A549 (cell line): ENCODE results near the gene NKD1. TPM values are rescaled to one million over a fixed set of nuclear protein-coding genes. Genes with fewer than 3 reads are reported as not detected.

Experiments
- ATAC-seq, 2 experiments: fragments of 200-7000 bp in 1 of 2; fragments of >200 bp in 1 of 2; cut with Nextera tagmentation in 1 of 2; cut with Tn5 transposase in 1 of 2; 3 replicates each; pipeline versions ENCODE4 v1.8.0 to v1.9.1; 2018 to 2020; ENCODE audit warnings: mild to moderate bottlenecking in 1 of 2, moderate library complexity in 1 of 2
- CTCF ChIA-PET: fragments of 300-600 bp; sonication (Branson Sonifier 250); formaldehyde crosslinking; extraction: SDS; loops from one replicate; lab custom pipeline; 2021; ENCODE audit warnings: antibody characterized with exemption, inconsistent platforms; lab: Yijun Ruan, JAX
- POLR2A ChIA-PET: fragments of 350-600 bp; formaldehyde crosslinking; extraction: SDS; loops from one replicate; lab custom pipeline; 2021; ENCODE audit warnings: antibody characterized with exemption, inconsistent platforms; lab: Yijun Ruan, JAX
- DNase-seq, 2 experiments: peaks; one replicate each; pipeline versions ENCODE4 v3.0.0 to v3.0.0-alpha.2; 2011 to 2016; ENCODE audit warnings: low read depth in 1 of 2, low spot score in 1 of 2
- FAIRE-seq: peaks from 2 replicates; lab custom pipeline; 2011; peaks lifted over from hg19 to GRCh38; lab: Jason Lieb, UNC
- H3K27ac ChIP-seq, 2 experiments: fragments of >200 bp; sonication (Bioruptor Twin); formaldehyde crosslinking; 3 replicates each; pipeline ENCODE4 v1.5.1; 2016 to 2017
- H3K4me1 ChIP-seq: fragments of >200 bp; sonication (Bioruptor Twin); formaldehyde crosslinking; 3 replicates; pipeline ENCODE4 v1.6.1; 2016
- H3K4me2 ChIP-seq: fragments of >200 bp; sonication (Bioruptor Twin); formaldehyde crosslinking; 3 replicates; pipeline ENCODE4 v1.6.1; 2016
- H3K4me3 ChIP-seq: fragments of >200 bp; sonication (Bioruptor Twin); formaldehyde crosslinking; 3 replicates; pipeline ENCODE4 v1.5.1; 2016
- H3K9me3 ChIP-seq: fragments of >200 bp; sonication (Bioruptor Twin); formaldehyde crosslinking; 3 replicates; pipeline ENCODE4 v1.6.1; 2016
- ATOH8 ChIP-seq: fragments of 250-450 bp; sonication (Bioruptor Pico); IDR thresholded peaks from 2 replicates; pipeline ENCODE4 v1.5.0; 2020; ENCODE audit warnings: low read depth, mild to moderate bottlenecking, moderate library complexity
- CBX8 ChIP-seq: fragments of 200-600 bp; sonication (generic); IDR thresholded peaks from 2 replicates; pipeline ENCODE4 v1.6.1; 2016
- CHD4 ChIP-seq: fragments of 200-600 bp; sonication (generic); IDR thresholded peaks from 2 replicates; pipeline ENCODE4 v1.6.1; 2016; ENCODE audit warnings: antibody characterized with exemption, mild to moderate bottlenecking, borderline replicate concordance
- E2F6 ChIP-seq: IDR thresholded peaks from 2 replicates; pipeline ENCODE4 v1.6.1; 2012; ENCODE audit warnings: low read depth, borderline replicate concordance
- ESRRA ChIP-seq: fragments of 150-350 bp; IDR thresholded peaks from 2 replicates; pipeline ENCODE4 v1.6.1; 2014; ENCODE audit warnings: mild to moderate bottlenecking, low read length, borderline replicate concordance
- FOSB ChIP-seq: fragments of 250-450 bp; sonication (Bioruptor Pico); IDR thresholded peaks from 2 replicates; pipeline ENCODE4 v1.5.0; 2020; ENCODE audit warnings: mild to moderate bottlenecking, moderate library complexity
- FOSL2 ChIP-seq, 2 experiments: fragments of 450-650 bp in 1 of 2; fragments of >200 bp in 1 of 2; sonication (Bioruptor Twin) in 1 of 2; formaldehyde crosslinking; IDR thresholded peaks; 2 replicates each; pipeline versions ENCODE4 v1.5.0 to v1.6.1; 2016 to 2020; ENCODE audit warnings: mild to moderate bottlenecking in 1 of 2, moderate library complexity in 1 of 2
- HEYL ChIP-seq: fragments of 250-450 bp; sonication (Bioruptor Pico); IDR thresholded peaks from 2 replicates; pipeline ENCODE4 v1.8.0; 2021; ENCODE audit warnings: mild to moderate bottlenecking, moderate library complexity
- HMGXB4 ChIP-seq: fragments of 250-450 bp; sonication (Bioruptor Pico); IDR thresholded peaks from 2 replicates; pipeline ENCODE4 v1.5.0; 2021; ENCODE audit warnings: mild to moderate bottlenecking, moderate library complexity, borderline replicate concordance
- MAZ ChIP-seq: fragments of 150-350 bp; IDR thresholded peaks from 2 replicates; pipeline ENCODE4 v1.6.1; 2014; ENCODE audit warnings: antibody characterized with exemption, low read depth, low read length, borderline replicate concordance
- POLR2AphosphoS2 ChIP-seq: conservative IDR thresholded peaks from 2 replicates; pipeline ENCODE4 v1.6.1; 2012; ENCODE audit warnings: low read length, improper control_type of control experiment, inconsistent platforms
- RAD21 ChIP-seq, 2 experiments: fragments of >200 bp in 1 of 2; sonication (Bioruptor Twin) in 1 of 2; formaldehyde crosslinking in 1 of 2; IDR thresholded peaks in 1 of 2; conservative IDR thresholded peaks in 1 of 2; 2 replicates in 1 of 2; 3 replicates in 1 of 2; pipeline ENCODE4 v1.6.1; 2012 to 2018; ENCODE audit warnings: inconsistent platforms in 1 of 2
- RCOR1 ChIP-seq: fragments of 150-350 bp; IDR thresholded peaks from 2 replicates; pipeline ENCODE4 v1.6.1; 2014; ENCODE audit warnings: antibody characterized with exemption, low read length, low read depth
- ZC3H11A ChIP-seq: fragments of 450-650 bp; IDR thresholded peaks from 2 replicates; pipeline ENCODE4 v1.6.1; 2014; ENCODE audit warnings: antibody characterized with exemption, mild to moderate bottlenecking
- WGBS: methylation state at CpG from one replicate; pipeline ENCODE4 v1.1.6; 2017; ENCODE audit errors: missing lambda C conversion rate; 5-methylcytosine and 5-hydroxymethylcytosine counted together
- polyA plus RNA-seq, 4 experiments: library from polyadenylated mRNA; depleted of rRNA in 3 of 4; stranded (reverse); fragments of >200 nt; fragmentation: RNase III in 1 of 4; extraction: RNeasy Plus Mini Kit Qiagen cat#74134 plus additional on column Dnase treatment in 1 of 4; gene quantifications; 2 replicates in 3 of 4; 3 replicates in 1 of 4; pipeline ENCODE4 v1.2.3, GENCODE V29; 2011 to 2017

The NKD1 gene
- polyA plus RNA-seq, 2 of the 4 experiments (the other 2 are of a cell fraction), result 0.10 to 0.19 TPM

- no peak for TF ChIP-seq ATOH8
- TF ChIP-seq CHD4, result no peak
Measured at GRCh38 chr16:50600582-50601283, 52.5 kb downstream of the NKD1 start (continued).

GRCh38 chr16:50601341-50601740 is 53.1 kb downstream of the NKD1 start:
- Histone ChIP-seq H3K4me1 (no peaks in the 10 kb centered on the region), H3K4me2 (no peak overlapping the region), H3K9me3 (no peaks in the 10 kb centered on the region), H3K4me3 (no peak overlapping the region), H3K27ac (no peak overlapping the region)
- DNase-seq, result no peak
- no peak for FAIRE-seq
- no peak for ATAC-seq
- CTCF ChIA-PET, result no interaction called here
- WGBS, result 76% methylated on average over 8 of the region's 12 CpGs
- TF ChIP-seq ATOH8 (no peak), E2F6 (no peak)
- TF ChIP-seq, all 56 proteins: peak for 0
- POLR2A ChIA-PET, result no interaction called here

- DNase-seq, result no peak
- POLR2A ChIA-PET, result no interaction called here
- CTCF ChIA-PET, result no interaction called here
- TF ChIP-seq HMGXB4 (CRISPR knock-in tag) (no peak), HEYL (CRISPR knock-in tag) (no peak), CBX8 (no peak), POLR2AphosphoS2 (no peak), RCOR1 (no peak), FOSL2 (IDR thresholded peaks at IDR 0.05) (no peak), FOSL2 (CRISPR knock-in tag; IDR thresholded peaks at IDR 0.05) (no peak), ESRRA (no peak), RAD21 (conservative IDR thresholded peaks at IDR 0.05 in 1 of 2, IDR thresholded peaks at IDR 0.05 in 1 of 2) (no peak), FOSB (CRISPR knock-in tag) (no peak), ATOH8 (no peak)
- TF ChIP-seq, all 56 proteins: peak for 0
- H3K27ac ChIP-seq, result no peak overlapping the region
- H3K4me2 ChIP-seq, result no peak overlapping the region
- H3K4me1 ChIP-seq, result no peaks in the 10 kb centered on the region
- FAIRE-seq (no peak), ATAC-seq (no peak)
- 52% methylated on average over 5 of the region's 5 CpGs for WGBS
- no peak overlapping the region for H3K4me3 ChIP-seq
- H3K9me3 ChIP-seq, result no peaks in the 10 kb centered on the region
Measured at GRCh38 chr16:50602126-50602525, 53.9 kb downstream of the NKD1 start.

- Histone ChIP-seq H3K4me2 (no peak overlapping the region), H3K9me3 (no peaks in the 10 kb centered on the region), H3K4me1 (no peaks in the 10 kb centered on the region), H3K4me3 (no peak overlapping the region), H3K27ac (no peak overlapping the region)
- no peak for FAIRE-seq
- ChIA-PET CTCF (no interaction called here), POLR2A (no interaction called here)
- 76% methylated on average over 14 of the region's 14 CpGs for WGBS
- no peak for ATAC-seq
- DNase-seq, result no peak
- TF ChIP-seq MAZ (no peak), ZC3H11A (no peak)
Measured at GRCh38 chr16:50602531-50603205, 54.5 kb downstream of the NKD1 start.
